NCI-H2196 (cell line): ENCODE data around the gene APBB1IP.
"Not testable (repeated sequence)": the region's sequence is repeated elsewhere in the genome, so short reads cannot be mapped to it uniquely, and the experiment has no call there.

Experiments used
- DNase-seq: peaks from one replicate; lab custom pipeline; 2025; ENCODE audit not compliant: unreplicated experiment; lab: John Stamatoyannopoulos, UW

The APBB1IP gene, protein sequence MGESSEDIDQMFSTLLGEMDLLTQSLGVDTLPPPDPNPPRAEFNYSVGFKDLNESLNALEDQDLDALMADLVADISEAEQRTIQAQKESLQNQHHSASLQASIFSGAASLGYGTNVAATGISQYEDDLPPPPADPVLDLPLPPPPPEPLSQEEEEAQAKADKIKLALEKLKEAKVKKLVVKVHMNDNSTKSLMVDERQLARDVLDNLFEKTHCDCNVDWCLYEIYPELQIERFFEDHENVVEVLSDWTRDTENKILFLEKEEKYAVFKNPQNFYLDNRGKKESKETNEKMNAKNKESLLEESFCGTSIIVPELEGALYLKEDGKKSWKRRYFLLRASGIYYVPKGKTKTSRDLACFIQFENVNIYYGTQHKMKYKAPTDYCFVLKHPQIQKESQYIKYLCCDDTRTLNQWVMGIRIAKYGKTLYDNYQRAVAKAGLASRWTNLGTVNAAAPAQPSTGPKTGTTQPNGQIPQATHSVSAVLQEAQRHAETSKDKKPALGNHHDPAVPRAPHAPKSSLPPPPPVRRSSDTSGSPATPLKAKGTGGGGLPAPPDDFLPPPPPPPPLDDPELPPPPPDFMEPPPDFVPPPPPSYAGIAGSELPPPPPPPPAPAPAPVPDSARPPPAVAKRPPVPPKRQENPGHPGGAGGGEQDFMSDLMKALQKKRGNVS

GRCh38 chr10:26437637-26438461, at the start of gene APBB1IP:
APBB1IP (plus strand) TSS chr10:26438341; CDS start chr10:26492327, 53,986 bp downstream.
- DNase-seq, result no peak

- no peak for DNase-seq
Measured at GRCh38 chr10:26389533-26389932, 48.6 kb upstream of the APBB1IP start.

DNA sequence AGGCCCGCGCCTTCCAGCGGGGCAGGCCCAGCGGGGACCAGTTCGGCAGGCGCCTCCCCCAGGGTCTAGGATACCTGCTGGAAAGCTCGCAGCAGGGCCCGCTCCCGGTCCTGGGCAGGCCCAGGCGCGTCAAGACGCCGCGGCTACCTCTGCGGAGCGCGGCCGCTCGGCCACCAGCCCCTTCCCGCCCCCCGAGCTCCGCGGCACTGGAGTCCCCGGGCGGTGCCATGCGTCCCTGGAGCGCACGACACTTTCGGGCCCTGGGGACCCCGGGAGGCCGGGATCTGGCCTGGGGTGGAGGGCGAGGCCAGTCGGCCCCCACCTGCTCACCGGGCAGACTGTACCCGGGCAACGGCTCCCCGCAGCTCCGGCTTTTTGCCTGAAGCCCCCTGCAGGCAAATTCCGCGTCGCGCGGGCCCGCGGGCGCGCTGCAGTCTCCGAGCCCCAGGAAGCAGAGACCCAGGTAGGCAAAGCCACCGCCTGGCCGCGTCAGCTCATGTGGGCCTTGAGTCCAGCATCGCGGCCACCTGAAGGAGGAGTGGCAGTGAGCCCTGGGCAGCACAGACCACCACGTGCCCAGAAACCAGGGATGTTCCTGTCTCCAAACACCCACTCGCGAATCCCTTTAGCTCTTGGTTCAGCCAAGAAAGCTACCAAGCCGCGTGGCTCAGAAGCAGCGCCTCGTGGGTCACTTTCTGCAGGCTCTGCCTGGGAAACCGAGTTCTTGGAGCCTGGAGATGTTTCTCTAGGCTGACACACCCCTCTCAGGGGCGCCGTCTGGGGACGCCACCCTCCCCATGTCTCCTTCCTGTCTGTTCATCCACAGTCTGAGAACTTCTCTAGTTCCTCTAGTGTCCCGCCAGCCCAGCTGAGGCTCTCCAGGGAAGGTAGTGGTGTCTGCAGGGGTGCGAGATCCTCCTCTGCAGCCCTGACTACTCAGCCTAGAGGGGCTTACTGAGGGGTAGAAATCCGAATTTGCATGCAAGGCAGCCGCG, 46.1 kb upstream of the APBB1IP start:
- no peak for DNase-seq

DNA sequence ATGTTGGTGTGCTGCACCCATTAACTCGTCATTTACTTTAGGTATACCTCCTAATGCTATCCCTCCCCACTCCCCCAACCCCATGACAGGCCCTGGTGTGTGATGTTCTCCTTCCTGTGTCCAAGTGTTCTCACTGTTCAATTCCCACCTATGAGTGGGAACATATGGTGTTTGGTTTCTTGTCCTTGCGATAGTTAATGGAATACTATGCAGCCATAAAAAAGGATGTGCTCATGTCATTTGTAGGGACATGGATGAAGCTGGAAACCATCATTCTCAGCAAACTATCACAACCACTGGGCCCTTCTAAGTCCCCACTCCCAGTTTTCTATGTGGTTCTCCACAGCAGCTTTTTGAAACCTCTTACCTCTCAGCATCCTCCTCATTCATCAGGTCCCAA, 39.8 kb upstream of the APBB1IP start:
- not testable (repeated sequence) for DNase-seq

- no peak for DNase-seq
Measured at GRCh38 chr10:26407406-26407969, 30.7 kb upstream of the APBB1IP start.

- DNase-seq, result no peak
Measured at GRCh38 chr10:26408858-26409494, 29.2 kb upstream of the APBB1IP start.

- no peak for DNase-seq
Measured at GRCh38 chr10:26410356-26410755, 27.8 kb upstream of the APBB1IP start.

DNA sequence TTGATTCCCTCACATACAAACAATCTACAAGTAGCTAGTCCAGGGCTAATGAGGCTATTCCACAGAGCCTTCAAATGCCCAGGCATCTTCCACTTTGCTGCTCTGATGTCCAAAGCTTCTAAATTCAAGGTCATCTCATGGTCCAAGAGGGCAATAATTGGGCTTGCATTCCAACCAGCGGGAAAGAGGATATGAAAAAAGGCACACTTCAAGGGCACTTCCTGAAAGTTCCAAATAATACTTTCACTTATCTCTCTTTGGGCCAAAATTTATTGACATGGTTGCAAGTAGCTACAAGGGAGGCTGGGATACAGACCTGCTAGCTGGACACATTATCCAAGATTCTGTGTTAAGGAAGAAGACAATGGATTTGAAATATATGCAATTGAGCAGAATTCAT, 25.2 kb upstream of the APBB1IP start:
- no peak for DNase-seq

DNA sequence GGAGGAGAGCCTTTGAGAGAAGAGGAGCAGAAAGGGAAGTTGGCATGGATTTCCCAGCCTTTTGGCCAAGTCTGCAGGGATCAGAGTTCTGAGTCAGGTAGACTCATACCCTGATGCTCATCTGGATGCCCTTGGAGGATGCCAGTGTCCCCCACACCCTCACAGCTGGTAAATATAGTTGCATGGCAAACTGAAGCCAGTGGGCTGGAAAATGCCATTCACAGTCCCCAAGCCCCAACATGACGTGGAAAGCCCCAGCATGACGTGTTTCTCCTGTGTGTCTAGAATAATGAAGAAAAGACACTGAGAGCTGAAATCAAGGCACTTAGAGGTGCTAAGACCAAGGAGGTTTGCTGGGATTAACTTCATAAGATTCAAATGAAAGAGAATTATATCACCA, 24.8 kb upstream of the APBB1IP start:
- DNase-seq, result no peak

DNA sequence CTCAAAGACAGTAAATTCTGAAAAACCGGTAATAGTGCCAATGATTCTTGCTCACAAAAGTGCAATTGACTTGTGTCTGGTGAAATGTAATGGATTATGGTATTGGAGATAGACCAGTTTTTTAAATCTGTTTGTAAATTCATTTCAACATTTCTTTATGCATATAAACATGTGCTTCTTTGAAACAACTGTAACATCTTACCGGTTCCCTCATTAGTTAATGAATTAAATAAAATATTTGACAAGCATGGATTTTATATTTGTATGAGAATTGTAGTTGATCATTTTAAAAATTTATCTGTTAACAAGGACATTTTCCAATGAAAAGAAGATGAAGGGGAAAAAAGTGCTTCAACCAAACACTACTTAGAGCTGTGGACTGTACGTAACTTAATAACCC, 21.0 kb upstream of the APBB1IP start:
- no peak for DNase-seq

DNA sequence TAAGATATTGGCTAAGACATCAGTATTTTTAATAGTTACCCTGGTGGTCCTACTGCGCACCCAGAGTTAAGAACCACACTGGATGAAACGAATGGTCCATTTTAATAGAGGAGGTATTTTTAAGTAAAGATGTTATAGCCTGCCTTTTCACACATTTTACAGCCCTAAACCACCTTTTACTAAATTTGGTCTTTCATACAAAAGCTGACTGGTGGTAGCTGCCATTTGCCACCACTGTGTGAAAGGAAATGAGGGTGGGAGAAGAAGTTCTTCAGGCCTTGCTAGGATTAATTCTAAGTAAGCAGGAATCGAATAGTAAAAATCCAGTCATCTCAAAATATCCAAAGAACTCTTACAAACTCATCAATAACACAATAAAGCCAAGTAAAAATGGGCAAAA, 15.2 kb upstream of the APBB1IP start:
- DNase-seq, result no peak

GRCh38 chr10:26423722-26424121, 14.4 kb upstream of the APBB1IP start:
- DNase-seq, result no peak

- no peak for DNase-seq
Measured at GRCh38 chr10:26430641-26431163, 7.4 kb upstream of the APBB1IP start.

DNA sequence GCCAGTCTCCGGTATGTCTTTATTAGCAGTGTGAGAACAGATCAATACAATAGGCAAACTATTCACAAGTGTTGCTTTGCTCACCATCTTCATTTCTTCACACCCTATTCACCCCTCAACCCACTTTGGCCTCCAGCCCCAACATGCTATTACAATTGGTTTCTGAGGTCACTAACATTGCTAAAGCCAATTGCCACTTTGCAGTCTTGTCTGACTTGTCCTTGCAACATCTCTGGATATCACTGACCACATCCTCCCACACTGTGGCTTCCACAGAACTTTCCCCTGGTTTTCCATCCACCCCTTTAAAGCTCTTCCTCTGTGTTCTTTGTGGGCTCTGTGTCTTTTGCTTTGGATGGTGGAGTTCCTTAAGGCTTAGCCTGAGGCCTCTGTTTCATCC, 5.2 kb upstream of the APBB1IP start:
- DNase-seq, result no peak

DNA sequence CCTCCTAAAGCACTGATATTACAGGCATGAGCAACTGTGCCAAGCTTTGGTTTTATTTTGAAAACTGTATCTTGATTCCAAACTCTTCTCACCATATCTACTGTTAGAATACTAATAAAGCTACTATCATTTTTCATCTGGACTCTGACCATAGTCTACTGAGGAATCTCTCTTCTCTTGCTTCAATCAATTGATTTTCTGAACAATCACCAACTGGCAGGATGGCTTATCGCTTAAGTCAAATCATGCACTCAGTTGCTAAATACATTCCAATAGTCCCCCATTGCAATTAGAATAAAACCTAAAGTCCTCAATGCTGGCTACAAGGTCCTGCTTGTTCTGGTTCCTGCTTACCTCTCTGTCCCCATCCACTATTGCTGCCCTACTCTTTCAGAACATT, 2.3 kb upstream of the APBB1IP start:
- DNase-seq, result no peak

DNA sequence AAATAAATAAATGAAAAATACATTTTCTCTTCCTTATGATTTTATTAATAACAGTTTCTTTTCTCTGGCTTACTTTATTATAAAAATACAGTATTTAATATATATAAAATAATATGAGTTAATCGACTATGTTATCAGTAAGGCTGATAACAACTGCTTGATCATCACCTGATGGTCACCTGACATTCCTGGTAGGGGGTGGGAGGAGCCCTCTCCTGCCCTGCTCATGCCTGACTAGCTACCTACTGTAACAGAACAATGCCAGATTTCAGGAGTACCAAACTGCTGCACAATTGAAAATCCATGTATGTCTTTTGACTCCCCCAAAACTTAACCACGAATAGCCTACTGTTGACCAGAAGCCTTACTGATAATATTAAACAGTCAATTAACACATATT, 1.3 kb upstream of the APBB1IP start:
- DNase-seq, result no peak

DNA sequence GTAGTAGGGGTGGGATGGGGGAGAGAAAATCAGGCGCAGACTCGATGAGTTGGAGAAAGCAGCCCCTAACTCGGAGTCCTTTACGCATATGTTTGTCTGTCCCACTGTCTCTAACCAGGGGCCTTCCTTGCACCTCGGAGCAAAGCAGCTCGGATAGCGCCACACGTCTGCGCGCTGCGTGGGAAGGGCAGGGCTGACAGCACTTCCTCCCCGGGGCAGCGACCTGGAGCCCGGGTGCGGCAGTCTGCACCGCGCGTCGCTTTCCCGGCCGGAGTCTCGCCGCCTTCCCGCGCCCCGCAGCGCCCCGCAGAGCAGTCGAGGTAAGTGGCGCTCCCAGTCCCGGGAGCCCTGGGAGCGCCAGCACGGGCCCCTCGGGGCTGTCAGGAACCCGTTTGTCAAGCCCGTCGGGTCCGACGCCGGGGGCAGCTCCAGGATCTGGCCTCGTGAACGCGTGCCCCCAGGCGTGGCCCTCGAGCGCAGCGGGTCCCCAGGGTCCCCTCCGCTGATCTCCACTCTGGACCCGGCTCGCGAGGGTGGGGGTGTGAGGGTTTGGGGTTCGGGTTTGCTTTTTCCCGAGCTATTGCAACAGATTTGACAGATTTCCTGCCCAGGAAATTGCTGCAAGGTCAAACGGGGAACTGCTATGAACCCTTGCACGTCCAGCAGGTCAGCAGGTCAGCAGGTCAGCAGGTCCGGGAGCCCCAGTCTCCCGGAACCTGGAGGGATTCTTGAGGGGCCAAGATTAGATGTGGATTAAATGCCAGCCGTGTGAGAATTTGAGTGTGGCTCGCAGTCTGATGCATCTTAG, 597 bp downstream of the APBB1IP start:
- no peak for DNase-seq

DNA sequence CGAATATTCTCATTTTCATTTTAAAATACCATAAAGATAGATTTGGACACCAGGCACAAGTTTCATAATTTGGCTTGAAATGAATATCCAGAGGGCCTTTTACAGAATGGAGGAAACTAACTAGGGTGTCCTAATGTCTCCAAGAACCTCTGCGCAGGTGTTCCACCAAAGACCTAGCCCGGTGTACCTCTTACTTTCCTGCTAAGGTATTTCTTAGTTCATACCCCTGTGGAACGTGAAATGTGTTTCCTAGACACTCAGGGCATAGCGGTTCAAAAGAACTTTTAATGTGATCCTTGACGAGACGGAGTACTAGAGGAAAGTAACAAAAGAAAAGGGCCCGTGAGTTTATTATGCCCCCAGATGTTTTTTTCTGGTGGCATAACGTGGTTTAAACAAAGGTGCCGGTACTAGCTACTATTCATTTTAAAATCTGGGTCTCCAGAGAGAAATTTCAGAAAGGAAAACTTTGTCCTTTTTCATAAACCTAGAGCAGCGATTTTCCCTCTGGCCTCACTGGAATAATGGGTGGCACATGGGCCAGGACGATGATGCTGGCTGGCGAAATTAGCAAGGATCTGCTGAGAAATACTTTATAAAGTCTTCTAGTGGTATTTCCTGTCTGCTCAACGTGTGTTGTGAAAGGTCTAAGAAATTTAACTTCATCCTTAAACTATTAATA, 1.4 kb downstream of the APBB1IP start:
- DNase-seq, result no peak
